Osteoblast (primary cell): Measurements from ENCODE around the gene CXCR4. TPM values are rescaled to one million over a fixed set of nuclear protein-coding genes. Genes with fewer than 3 reads are reported as not detected.

Experiments
- DNase-seq: peaks from one replicate; pipeline ENCODE4 v3.0.0; 2011; ENCODE audit warnings: low spot score, mixed read lengths; ENCODE audit not compliant: insufficient read length; ENCODE audit errors: missing footprints
- H2AFZ ChIP-seq: 2 replicates; pipeline ENCODE4 v1.6.0; 2011; ENCODE audit warnings: mild to moderate bottlenecking, low read length
- H3K27ac ChIP-seq: 2 replicates; pipeline ENCODE4 v1.5.1; 2011; ENCODE audit warnings: mild to moderate bottlenecking, low read depth, low read length, moderate library complexity
- H3K27me3 ChIP-seq: 2 replicates; pipeline ENCODE4 v1.6.0; 2012; ENCODE audit warnings: mild to moderate bottlenecking, control low read depth, inconsistent platforms, low read length, moderate library complexity; ENCODE audit not compliant: insufficient read depth
- H3K36me3 ChIP-seq: 2 replicates; pipeline ENCODE4 v1.5.1; 2011; ENCODE audit warnings: mild to moderate bottlenecking, low read length, control low read depth, moderate library complexity; ENCODE audit not compliant: insufficient read depth
- H3K4me1 ChIP-seq: 2 replicates; pipeline ENCODE4 v1.5.1; 2011; ENCODE audit warnings: mild to moderate bottlenecking, low read length, control low read depth, moderate library complexity; ENCODE audit not compliant: insufficient read depth
- H3K4me2 ChIP-seq: 2 replicates; pipeline ENCODE4 v1.6.0; 2011; ENCODE audit warnings: mild to moderate bottlenecking, low read length; ENCODE audit not compliant: insufficient read depth
- H3K4me3 ChIP-seq: fragments of 200-600 bp; sonication (generic); 3 replicates; pipeline ENCODE4 v1.5.1; 2012; ENCODE audit warnings: mild to moderate bottlenecking, low read length, inconsistent platforms; ENCODE audit not compliant: insufficient read depth
- H3K79me2 ChIP-seq: 2 replicates; pipeline ENCODE4 v1.6.0; 2012; ENCODE audit warnings: mild to moderate bottlenecking, low read length, control low read depth, inconsistent platforms; ENCODE audit not compliant: insufficient read depth
- H3K9me3 ChIP-seq: 2 replicates; pipeline ENCODE4 v1.5.1; 2011; ENCODE audit warnings: low read depth, low read length, control low read depth
- H4K20me1 ChIP-seq: 2 replicates; pipeline ENCODE4 v1.6.0; 2012; ENCODE audit warnings: mild to moderate bottlenecking, low read length, control low read depth; ENCODE audit not compliant: insufficient read depth
- CTCF ChIP-seq: IDR thresholded peaks from 2 replicates; pipeline ENCODE4 v1.5.1; 2011; ENCODE audit warnings: mild to moderate bottlenecking, low read depth, low read length, moderate library complexity; ENCODE audit errors: extremely low read depth
- total RNA-seq: library from RNA; depleted of rRNA; stranded (reverse); fragments of >200 nt; gene quantifications from 2 replicates; pipeline ENCODE4 v1.2.3, GENCODE V29; 2012

The CXCR4 gene
- total RNA-seq, 1 donor: under 0.01 TPM

GRCh38 chr2:136114382-136114781 lies 3.6 kb downstream of the CXCR4 start:
- Histone ChIP-seq H3K27ac (no peak overlapping the region), H3K79me2 (no peaks in the 10 kb centered on the region), H3K27me3 (peaks cover 33% of the 10 kb centered on the region), H2AFZ (no peak overlapping the region), H3K9me3 (no peaks in the 10 kb centered on the region), H3K4me1 (no peaks in the 10 kb centered on the region), H4K20me1 (no peaks in the 10 kb centered on the region), H3K4me3 (no peak overlapping the region), H3K4me2 (no peak overlapping the region), H3K36me3 (no peaks in the 10 kb centered on the region)
- TF ChIP-seq CTCF: no peak
- DNase-seq: no peak

- Histone ChIP-seq H3K36me3 (no peaks in the 10 kb centered on the region), H3K27ac (no peak overlapping the region), H3K9me3 (no peaks in the 10 kb centered on the region), H3K4me1 (no peaks in the 10 kb centered on the region), H3K27me3 (peaks cover 25% of the 10 kb centered on the region), H3K4me3 (no peak overlapping the region), H4K20me1 (no peaks in the 10 kb centered on the region), H2AFZ (no peak overlapping the region), H3K4me2 (no peak overlapping the region), H3K79me2 (no peaks in the 10 kb centered on the region)
- TF ChIP-seq CTCF: no peak
- no peak for DNase-seq
These were observed 4.6 kb downstream of the CXCR4 start for GRCh38 chr2:136113209-136113971.

- DNase-seq: no peak
- Histone ChIP-seq H3K4me3 (no peak overlapping the region), H3K4me1 (no peaks in the 10 kb centered on the region), H4K20me1 (no peaks in the 10 kb centered on the region), H3K4me2 (no peak overlapping the region), H3K27me3 (peaks cover 20% of the 10 kb centered on the region), H3K9me3 (no peaks in the 10 kb centered on the region), H2AFZ (no peak overlapping the region), H3K27ac (no peak overlapping the region), H3K79me2 (no peaks in the 10 kb centered on the region), H3K36me3 (no peaks in the 10 kb centered on the region)
- no peak for TF ChIP-seq CTCF
These were observed 5.4 kb downstream of the CXCR4 start for GRCh38 chr2:136112317-136113208.

GRCh38 chr2:136111711-136112110 lies 6.2 kb downstream of the CXCR4 start:
- DNase-seq: no peak
- Histone ChIP-seq H3K79me2 (no peaks in the 10 kb centered on the region), H3K27me3 (peaks cover 13% of the 10 kb centered on the region), H3K4me1 (no peaks in the 10 kb centered on the region), H3K4me2 (no peak overlapping the region), H3K9me3 (no peaks in the 10 kb centered on the region), H3K36me3 (no peaks in the 10 kb centered on the region), H4K20me1 (no peaks in the 10 kb centered on the region), H3K27ac (no peak overlapping the region), H3K4me3 (no peak overlapping the region), H2AFZ (no peak overlapping the region)
- TF ChIP-seq CTCF: no peak
